ENCODE results near the gene UFM1.
"Not testable (repeated sequence)": the region's sequence is repeated elsewhere in the genome, so short reads cannot be mapped to it uniquely, and the experiment has no call there.

The UFM1 gene

DNA sequence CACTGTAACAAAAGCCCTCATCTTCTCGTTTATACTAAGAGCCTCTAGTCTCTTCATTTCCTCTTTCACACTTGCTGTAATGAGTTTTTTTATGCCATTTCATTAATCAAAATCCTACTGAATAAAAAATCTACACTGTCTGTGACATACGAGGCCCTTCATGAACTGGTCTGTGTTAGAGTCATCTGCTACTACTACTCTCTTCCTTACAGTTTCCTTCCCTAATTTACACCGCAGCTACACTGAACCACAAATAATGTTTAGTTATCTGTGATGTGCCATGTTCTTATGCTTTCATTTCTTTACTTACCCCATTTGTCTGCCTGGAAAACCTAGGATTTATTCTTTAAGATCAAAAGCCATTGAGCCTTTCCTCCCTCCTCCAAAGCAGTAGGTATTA lies 16.0 kb downstream of the UFM1 start:
- no peak for DNase-seq (ENCODE audit: low read depth in 2 of 2)

DNA sequence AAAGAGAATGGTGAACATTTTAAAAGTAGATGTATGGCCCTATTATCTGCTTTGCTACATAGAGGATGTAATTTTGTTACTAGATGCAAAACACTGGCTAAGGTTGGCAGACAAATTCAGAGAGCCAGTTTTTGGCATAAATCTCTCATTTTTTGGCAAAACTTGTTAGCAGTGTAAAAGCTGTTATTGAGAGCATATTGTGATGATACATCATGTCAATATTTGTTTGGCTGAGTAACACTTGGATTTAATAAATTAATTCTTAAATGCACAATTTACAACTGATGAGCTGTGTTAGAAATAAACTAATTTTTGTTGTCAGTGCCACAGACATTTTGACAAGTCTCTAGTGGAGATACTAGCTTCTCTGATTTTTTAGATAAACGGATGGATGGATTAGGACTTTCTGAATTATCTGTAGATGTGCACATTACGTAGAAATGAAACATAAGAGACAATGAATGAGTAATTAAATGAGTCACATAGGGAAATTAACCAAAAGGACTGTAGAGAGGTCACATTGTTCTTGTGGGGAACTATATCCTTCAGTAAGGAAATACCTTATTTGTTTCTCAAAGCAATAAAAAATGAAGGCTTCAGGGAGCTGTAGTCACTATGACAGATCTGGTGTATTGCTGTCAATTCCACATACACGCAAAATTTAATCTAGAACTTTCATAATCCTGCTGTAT lies 17.4 kb downstream of the UFM1 start:
- DNase-seq (ENCODE audit: low read depth in 2 of 2) = no peak

DNA sequence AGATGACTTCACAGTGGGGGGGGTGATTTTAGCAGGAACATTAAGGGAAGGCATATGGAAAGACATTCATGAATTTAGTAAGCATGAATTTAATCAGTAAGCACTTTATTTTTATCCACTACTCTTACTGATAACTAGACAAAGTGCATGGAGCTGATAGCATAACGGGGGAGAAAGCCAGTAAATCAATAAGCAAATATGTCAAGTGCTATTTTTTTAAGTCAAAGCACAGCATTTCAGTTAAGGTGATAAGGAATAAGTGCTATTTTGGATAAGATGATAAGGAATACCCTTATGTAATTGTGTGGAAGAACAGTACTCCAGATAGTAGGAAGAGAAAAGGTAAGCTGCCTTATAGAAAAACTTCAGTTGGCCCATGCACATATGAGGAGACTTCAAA lies 19.4 kb downstream of the UFM1 start:
- DNase-seq (ENCODE audit: low read depth in 2 of 2) = no peak

DNA sequence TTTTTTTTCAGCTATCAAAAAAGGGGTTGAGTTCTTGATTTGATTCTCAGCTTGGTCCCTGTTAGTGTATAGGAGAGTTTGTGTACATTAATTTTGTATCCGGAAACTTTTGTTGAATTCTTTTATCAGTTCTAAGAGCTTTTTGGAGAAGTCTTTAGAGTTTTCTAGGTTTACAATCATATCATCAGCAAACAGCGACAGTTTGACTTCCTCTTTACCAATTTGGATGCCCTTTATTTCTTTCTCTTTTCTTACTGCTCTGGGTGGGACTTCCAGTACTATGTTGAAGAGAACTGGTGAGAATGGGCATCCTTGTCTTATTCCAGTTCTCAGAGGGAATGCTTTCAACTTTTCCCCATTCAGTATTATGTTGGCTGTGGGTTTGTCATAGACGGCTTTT lies 20.4 kb downstream of the UFM1 start:
- DNase-seq (ENCODE audit: low read depth in 2 of 2) = not testable (repeated sequence)

DNA sequence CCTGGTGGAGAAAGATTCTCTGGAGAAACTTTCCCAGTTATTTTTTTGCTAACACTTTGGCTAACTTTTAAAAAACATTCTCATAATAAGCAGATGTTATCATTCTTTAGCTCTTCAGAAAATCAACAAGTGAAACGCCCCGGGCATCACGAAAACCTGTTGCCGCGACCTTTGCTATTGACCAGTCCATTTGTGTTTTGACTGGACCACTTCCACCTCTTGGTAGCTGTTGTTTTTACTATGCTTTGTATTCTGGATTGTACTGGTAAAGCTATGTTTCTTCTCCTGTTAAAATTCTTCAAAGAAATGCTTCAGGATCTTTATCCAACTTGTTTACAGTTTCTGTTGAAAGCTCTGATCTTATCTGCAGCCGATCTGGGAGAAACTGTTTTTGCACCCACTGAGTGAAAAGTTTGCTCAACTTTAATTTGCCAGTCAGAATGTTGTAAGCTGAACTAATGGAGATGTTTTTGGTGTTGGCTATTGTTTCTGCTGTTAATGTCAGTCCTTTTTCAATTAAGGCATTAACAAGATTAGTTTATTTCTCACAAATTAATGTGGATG lies 23.3 kb downstream of the UFM1 start:
- DNase-seq (ENCODE audit: low read depth in 2 of 2) = no peak

DNA sequence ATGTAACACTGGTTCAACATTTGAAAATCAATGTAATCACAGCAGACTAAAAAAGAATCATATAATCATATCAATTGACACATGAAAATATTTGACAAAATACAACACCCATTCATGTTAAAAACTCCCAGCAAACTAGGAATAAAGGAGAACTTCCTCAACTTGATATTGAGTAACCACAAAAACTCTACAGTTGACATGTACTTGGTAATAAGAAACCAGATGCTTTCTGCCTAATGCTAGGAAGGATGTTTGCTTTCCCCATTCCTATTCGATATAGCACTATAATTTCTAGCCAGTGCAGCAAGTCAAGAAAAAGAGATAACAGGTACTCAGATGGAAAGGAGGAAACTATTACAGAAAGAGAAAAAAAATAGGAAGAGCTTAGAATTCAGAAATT lies 26.9 kb downstream of the UFM1 start:
- DNase-seq (ENCODE audit: low read depth in 2 of 2) = no peak

DNA sequence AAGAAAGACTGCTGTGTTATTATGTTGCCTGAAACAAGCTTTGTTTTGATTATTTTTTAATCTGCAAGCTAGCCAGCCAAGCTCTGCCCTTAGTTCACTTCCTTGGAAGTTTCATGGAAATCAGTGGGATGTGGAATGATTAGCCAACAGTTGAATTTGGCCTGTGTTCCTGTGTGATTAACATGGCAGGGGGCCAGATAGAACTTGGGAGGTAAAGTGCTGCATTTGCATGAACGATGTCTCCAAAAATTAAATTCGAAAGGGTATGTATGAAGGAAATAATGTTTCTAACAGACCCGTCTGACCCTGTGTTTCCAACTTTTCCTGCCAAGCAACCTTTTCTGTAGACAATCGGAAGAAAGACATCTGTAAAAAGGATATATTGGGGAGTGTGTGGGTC lies 32.2 kb downstream of the UFM1 start:
- DNase-seq (ENCODE audit: low read depth in 2 of 2) = no peak

DNA sequence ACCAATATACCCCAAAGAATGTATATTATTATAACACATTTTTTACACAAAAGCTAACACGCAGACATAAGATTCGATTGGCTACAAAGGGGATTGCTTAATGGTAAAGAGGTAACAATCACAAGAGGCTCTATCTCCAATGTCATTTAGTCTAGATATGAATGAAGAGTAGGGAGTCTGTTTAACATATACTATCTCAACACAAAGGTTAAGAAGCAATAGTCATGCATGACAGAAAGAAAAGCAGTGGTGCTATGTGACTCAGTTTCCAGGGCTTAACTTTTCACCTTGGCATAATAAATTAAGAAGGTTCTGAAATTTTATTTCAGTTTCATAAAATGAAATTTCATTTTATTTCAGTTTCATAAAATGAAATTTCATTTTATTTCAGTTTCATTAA lies 33.3 kb downstream of the UFM1 start:
- DNase-seq (ENCODE audit: low read depth in 2 of 2) = peak in 1 of 2 experiments; percentile 20

DNA sequence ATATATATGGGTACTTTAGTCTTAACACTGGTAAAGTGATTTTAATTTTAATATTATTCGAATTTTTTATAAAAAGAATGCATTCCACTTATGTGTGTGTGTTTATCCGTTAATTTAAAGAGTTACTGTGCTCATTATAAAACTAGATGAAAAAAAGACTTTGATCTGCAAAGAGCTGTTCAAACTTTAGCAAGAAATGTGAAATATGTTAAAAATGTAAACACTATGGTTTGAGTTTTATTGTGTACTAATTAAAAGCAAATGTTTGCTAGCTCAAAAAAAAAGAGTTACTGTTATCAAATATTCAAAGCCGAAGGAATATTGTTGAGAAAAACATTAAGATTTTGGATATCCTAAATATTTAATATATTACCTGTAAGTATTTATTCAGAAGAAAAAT lies 34.5 kb downstream of the UFM1 start:
- DNase-seq (ENCODE audit: low read depth in 2 of 2) = peak in 1 of 2 experiments; percentile 40

DNA sequence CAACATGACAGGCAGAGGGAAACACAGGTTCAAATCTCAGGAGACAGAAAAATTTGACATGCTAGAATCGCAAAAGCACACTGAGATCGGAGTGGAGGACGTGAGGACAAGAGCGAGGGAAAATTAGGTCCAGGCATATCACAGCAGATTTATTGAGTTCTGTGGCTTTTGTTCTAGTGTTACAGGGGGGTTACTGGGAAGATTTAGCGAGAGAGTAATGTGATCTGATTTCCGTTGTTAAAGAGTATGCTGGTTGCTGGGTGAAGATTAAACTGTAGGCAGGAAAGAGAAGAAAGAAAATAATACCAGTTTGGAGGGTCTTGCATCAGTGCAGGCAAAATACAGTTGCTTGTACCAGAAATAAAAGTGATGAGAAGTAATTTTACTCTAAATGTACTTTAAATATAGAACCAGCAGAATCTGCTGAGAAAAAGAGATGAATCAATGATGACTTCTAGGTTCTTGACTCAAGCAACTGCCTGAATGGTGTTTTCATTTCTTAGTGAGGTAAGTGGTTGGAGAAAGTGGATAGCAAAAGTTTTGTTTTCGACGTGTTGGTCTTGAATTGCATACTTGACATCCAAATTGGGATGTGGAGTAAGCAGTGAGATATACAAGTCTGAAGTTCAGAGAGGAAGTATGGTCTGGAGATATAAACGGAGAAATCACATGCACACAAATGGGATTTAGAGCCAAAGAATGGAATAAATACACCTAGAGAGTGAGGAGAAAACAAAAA lies 35.7 kb downstream of the UFM1 start:
- peak in 1 of 2 experiments; percentile 29 for DNase-seq (ENCODE audit: low read depth in 2 of 2)

DNA sequence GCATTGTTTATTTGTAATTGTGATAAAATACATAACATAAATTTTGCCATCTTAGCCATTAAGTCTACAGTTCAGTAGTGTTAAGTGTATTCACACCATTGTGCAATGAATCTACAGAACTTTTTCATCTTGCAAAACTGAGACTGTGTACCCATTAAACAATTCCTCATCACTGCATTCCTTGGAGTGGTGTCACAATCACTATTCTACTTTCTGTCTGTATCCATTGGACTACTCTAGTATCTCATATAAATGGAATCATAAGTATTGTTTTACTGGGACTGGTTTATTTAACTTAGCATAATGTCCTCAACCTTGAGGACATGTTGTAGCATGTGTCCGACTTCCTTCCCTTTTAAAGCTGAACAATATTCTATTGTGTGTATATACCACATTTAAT lies 36.8 kb downstream of the UFM1 start:
- DNase-seq (ENCODE audit: low read depth in 2 of 2) = peak in 1 of 2 experiments; percentile 31

DNA sequence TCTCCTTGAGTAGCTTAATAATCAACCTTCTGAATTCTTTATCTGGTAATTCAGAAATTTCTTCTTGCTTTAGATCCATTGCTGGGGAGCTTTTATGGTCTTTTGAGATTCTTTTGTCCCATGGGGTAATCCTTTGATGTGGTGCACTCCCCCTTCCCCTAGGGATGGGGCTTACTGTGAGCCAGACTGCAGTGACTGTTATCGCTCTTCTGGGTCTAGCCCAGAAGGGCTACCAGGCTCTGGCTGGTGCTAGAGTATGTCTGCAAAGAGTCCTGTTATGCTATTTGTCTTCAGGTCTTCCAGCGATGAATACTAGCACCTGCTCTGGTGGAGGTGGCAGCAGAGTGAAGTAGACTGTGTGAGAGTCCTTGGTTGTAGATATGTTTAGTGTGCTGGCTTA lies 41.7 kb downstream of the UFM1 start:
- DNase-seq (ENCODE audit: low read depth in 2 of 2) = no peak

DNA sequence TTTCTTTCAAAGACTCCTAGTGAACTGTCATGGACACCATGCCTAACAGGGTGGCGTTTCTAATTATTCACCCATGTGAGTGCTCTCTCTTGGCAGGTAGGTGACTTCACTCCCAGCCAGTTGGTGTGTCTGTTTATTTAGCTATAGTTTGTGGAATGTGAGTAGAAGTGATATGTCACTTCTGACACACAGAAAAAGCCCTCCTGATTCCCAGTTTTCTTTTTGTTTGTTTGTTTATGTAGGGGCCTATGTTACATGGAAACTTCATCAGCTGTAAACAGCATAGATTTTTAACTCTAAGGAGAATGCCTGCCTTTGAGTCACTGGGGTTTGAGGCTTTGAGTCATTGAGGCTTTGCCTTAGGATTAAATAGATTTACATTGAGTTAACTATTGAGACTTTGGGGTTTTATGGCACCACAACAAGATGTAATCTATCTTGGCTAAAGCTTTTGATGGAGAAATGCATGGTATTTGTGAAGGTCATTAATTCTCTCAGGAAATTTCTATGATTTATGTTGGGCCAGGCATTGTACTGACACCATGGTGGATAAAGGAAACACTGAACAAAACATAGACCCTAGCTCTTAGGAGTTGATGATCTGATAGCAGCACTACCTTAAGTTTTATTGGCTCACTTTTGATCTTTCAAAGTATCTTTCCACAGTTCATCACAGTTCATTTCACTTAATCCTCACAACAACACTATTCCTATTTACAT lies 45.3 kb downstream of the UFM1 start:
- peak; percentile 72 to 77 for DNase-seq (ENCODE audit: low read depth in 2 of 2)

DNA sequence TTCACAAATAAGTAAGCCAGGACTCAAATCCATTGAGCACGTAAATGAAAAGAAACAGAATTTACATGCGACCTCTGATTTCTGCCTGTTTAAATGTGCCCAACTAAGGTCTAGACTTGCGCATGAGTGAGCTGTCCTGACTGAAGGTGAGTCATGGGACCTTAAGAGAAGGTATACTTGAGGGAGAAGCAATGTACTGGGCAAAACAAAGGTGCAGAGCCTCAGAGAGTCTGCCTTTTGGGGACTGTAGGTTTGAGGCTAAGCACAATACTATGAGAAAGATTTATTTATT lies 45.8 kb downstream of the UFM1 start:
- DNase-seq (ENCODE audit: low read depth in 2 of 2) = no peak

DNA sequence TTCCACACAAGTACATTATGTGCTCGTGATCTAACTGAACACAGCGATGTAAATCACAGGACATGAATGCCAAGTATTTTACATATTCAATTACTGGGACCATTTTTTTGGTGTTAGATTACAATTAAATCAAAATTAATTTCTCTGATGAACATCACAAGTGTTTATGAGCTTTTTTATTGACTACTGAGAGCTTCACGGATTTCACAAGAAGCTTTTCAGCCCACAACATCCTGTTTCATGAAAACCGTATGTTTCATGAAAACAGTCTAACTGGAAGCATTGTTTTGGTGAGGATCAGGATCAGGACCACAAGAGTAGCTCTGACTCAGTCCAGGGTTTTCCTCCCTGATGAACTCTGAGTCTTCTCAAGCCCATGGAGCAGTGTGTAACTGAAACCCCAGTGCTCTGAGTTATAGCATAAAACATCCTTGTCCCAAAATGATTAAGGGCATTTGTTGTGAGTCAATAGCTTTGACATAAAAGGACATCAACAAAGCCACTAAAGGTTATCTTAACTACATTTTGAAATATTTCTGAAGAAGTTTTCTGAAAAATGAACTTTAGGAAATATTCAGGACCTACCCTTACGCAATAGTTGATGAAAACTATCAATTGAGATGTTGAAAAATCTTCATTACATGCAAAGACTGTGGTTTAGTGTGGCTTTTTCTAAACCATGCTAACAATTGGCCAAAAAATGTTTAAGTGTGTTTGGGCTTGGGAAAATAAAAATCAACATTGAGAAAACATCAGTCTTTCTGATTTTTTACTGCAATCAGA lies 49.3 kb downstream of the UFM1 start:
- DNase-seq (ENCODE audit: low read depth in 2 of 2) = peak; percentile 92 to 93

DNA sequence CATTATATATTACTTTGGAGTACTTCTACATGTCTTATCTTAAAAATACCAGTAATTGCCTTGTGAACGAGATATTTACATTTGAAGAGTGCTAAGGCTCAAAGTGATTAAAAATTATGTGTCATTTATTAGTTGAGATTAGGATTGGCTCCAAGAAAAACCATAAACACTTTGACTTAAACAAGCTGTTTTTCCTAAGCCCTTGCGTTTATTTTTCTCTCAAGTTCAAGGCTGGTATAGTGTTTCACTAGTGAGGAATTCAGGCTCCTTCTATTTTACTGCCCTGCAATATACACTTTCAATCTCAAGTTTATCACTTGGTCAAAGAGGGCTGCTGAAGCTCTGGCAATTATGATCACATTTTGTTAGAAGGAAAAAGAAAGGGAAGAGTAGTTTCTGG lies 49.9 kb downstream of the UFM1 start:
- DNase-seq (ENCODE audit: low read depth in 2 of 2) = no peak

DNA sequence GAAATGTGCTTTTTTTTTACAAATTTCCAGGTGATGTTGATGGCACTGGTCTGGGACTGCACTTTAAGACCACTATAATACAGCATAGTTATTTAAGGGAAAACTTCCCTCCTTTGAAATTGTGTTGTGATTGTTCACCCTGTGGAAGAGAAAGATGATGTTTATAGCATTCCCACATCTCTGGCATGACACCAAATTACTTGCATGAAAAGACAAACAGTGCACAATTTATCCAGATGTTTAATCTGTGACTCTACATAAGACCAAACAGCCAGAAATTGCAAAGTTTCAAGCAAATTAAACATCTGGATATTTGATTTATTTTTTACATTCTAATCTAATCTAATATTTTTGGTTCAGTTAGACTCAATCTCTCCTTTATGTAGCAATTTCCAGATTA lies 51.6 kb downstream of the UFM1 start:
- DNase-seq (ENCODE audit: low read depth in 2 of 2) = no peak

DNA sequence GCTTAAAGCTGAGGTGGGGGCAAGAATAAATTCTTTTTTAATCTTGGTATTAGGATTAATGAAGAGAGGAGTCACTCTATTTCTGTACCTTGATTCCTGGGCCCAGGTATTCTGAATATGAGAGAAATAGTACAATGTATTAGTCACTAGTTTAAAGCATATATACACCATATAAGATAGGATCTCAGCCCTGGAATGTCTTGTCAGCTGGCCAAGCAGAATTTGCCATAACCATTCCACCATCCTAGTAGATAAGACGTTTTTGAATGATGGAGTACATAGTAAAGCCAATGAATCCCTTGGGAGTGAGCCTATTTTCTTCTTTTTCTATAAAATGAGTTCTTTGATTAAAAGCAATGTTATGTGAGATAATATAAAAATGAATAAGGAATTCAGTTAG lies 55.6 kb downstream of the UFM1 start:
- no peak for DNase-seq (ENCODE audit: low read depth in 2 of 2)

DNA sequence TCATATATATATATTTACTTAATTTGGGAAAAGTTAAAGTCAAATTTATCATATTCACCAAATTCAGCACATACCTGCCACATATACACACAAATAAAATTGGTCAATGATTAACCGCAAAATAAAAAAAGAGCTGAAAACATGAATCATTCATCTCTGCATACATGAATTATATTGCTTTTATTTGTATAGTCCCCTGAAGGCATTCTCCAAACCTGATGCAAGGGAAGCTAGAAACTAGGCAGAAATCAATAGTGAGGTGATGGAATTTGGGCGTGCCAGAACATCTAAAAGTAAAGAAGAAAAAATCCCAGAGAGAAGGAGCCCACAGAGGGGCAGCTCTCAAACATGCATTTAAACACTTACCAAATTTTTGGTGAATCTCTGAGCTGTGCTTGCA lies 60.1 kb downstream of the UFM1 start:
- DNase-seq (ENCODE audit: low read depth in 2 of 2) = no peak

DNA sequence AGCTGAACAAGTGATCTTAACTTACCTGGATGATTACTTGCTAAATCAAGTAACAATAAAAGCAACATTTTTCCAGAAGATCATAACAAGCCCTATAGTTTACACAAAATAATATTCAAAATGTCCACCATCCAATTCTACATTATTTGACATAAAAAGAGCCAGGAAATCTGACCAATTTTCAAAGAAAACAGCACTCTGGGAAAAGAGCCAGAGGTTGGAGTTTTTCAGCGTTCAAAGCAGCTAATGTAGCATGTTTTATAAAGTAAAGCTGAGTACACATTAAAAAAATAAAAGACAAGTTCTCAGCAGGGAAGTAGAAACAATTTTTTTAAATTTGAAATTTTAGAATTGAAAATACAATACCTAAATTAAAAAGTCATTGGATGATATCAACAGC lies 62.6 kb downstream of the UFM1 start:
- no peak for DNase-seq (ENCODE audit: low read depth in 2 of 2)

Measured in fibroblast of skin of left quadriceps (primary cell).